ENCODE data around the gene NFIA. TPM values are rescaled to one million over a fixed set of nuclear protein-coding genes. Genes with fewer than 3 reads are reported as not detected.

The NFIA gene
- total and polyA plus RNA-seq, 2 of the 13 experiments (the other 11 are each of a cell fraction or from before 2014, with no cell fraction given), result 14.7 to 28.5 TPM

DNA sequence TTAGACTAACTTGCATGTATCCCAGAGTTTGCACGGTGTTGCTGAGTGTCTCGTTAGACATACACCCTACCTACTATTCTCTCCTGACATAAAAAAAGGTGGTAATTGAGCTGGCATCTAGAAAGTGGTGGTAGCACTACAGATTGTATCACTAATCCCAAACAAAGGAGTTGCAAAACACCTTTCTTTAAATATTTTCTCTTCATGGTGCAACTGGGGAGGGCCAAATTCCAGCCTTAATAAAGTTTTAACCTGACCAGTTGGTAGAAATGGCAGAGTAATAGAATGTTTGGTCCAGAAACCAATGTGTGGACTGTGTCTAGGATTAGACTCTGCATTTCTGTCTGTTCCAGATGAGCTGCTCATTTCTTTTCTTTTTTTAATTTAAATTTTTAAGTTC is 40.0 kb downstream of the NFIA start (continued):
- peak; percentile 41 for TF ChIP-seq CEBPB (IDR thresholded peaks at IDR 0.05; ENCODE audit: borderline replicate concordance, low read depth, low read length)
- no peak for TF ChIP-seq ZNF138 (CRISPR knock-in tag; IDR thresholded peaks at IDR 0.05; ENCODE audit: low read depth)
- no peak for TF ChIP-seq ZNF337 (CRISPR knock-in tag; IDR thresholded peaks at IDR 0.05; ENCODE audit: borderline replicate concordance, low read depth)
- peak; percentile 49; the same call in 1 of the 2 replicates for TF ChIP-seq SOX5 (CRISPR knock-in tag; IDR thresholded peaks at IDR 0.05; ENCODE audit: borderline replicate concordance)
- TF ChIP-seq, protein P1, sequence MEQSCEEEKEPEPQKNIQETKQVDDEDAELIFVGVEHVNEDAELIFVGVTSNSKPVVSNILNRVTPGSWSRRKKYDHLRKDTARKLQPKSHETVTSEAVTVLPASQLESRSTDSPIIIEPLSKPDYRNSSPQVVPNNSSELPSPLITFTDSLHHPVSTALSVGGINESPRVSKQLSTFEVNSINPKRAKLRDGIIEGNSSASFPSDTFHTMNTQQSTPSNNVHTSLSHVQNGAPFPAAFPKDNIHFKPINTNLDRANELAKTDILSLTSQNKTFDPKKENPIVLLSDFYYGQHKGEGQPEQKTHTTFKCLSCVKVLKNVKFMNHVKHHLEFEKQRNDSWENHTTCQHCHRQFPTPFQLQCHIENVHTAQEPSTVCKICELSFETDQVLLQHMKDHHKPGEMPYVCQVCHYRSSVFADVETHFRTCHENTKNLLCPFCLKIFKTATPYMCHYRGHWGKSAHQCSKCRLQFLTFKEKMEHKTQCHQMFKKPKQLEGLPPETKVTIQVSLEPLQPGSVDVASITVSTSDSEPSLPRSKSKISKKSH (CRISPR knock-in tag; IDR thresholded peaks at IDR 0.05; ENCODE audit: borderline replicate concordance), result no peak
- TF ChIP-seq SALL1 (CRISPR knock-in tag; IDR thresholded peaks at IDR 0.05), result no peak
- TF ChIP-seq MBNL3 (CRISPR knock-in tag; conservative IDR thresholded peaks at IDR 0.05), result no peak
- no peak for TF ChIP-seq DMTF1 (CRISPR knock-in tag; IDR thresholded peaks at IDR 0.05)
- peak; percentile 62; the same call in 1 of the 2 replicates for TF ChIP-seq PITX1 (CRISPR knock-in tag; IDR thresholded peaks at IDR 0.05)
- TF ChIP-seq, protein P2, sequence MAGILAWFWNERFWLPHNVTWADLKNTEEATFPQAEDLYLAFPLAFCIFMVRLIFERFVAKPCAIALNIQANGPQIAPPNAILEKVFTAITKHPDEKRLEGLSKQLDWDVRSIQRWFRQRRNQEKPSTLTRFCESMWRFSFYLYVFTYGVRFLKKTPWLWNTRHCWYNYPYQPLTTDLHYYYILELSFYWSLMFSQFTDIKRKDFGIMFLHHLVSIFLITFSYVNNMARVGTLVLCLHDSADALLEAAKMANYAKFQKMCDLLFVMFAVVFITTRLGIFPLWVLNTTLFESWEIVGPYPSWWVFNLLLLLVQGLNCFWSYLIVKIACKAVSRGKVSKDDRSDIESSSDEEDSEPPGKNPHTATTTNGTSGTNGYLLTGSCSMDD (CRISPR knock-in tag; IDR thresholded peaks at IDR 0.05), result no peak
- no peak for TF ChIP-seq JUND (CRISPR knock-in tag; IDR thresholded peaks at IDR 0.05)
- TF ChIP-seq DPF2 (CRISPR knock-in tag; IDR thresholded peaks at IDR 0.05; ENCODE audit: borderline replicate concordance, low read depth), result no peak
- no peak for TF ChIP-seq ZNF629 (CRISPR knock-in tag; conservative IDR thresholded peaks at IDR 0.05)
- TF ChIP-seq TEF (CRISPR knock-in tag; IDR thresholded peaks at IDR 0.05), result no peak
- TF ChIP-seq POLR2A (IDR thresholded peaks at IDR 0.05; ENCODE audit: insufficient read depth in 1 of 2, low read depth in 2 of 2, low read length in 2 of 2), result no peak
- TF ChIP-seq STAG1 (CRISPR knock-in tag; IDR thresholded peaks at IDR 0.05), result 0 out of 2 replicates have a peak, but pooled peaks have one; percentile 4
- no peak for TF ChIP-seq ZNF768 (CRISPR knock-in tag; IDR thresholded peaks at IDR 0.05)
- no peak for TF ChIP-seq RFX5 (IDR thresholded peaks at IDR 0.05; ENCODE audit: low read depth, low read length)
- TF ChIP-seq CBFB (CRISPR knock-in tag; IDR thresholded peaks at IDR 0.05), result no peak
- no peak for TF ChIP-seq ZNF670 (CRISPR knock-in tag; IDR thresholded peaks at IDR 0.05; ENCODE audit: borderline replicate concordance)
- no peak for TF ChIP-seq MATR3 (CRISPR knock-in tag; IDR thresholded peaks at IDR 0.05)
- no peak for TF ChIP-seq CREB3 (CRISPR knock-in tag; IDR thresholded peaks at IDR 0.05)
- no peak for TF ChIP-seq ZNF121 (CRISPR knock-in tag; IDR thresholded peaks at IDR 0.05)
- 0 out of 2 replicates have a peak, but pooled peaks have one; percentile 27 for TF ChIP-seq YEATS4 (CRISPR knock-in tag; IDR thresholded peaks at IDR 0.05; ENCODE audit: borderline replicate concordance)
- no peak for TF ChIP-seq ADNP (CRISPR knock-in tag; IDR thresholded peaks at IDR 0.05)
- TF ChIP-seq CENPX (CRISPR knock-in tag; IDR thresholded peaks at IDR 0.05), result no peak
- no peak for TF ChIP-seq SIX4 (CRISPR knock-in tag; IDR thresholded peaks at IDR 0.05)
